ENCODE data around the gene CDH23.

- TF ChIP-seq POLR2AphosphoS5 (IDR thresholded peaks at IDR 0.05), result no peak
- TF ChIP-seq CTCF (IDR thresholded peaks at IDR 0.05), result no peak
- no peak for TF ChIP-seq EP300 (IDR thresholded peaks at IDR 0.05; ENCODE audit: low read depth)
Observed at GRCh38 chr10:71854031-71854430, 457.3 kb downstream of the CDH23 start.

Data from transverse colon (tissue), 4 donors.